HEK293T (cell line): ENCODE measurements around the gene SEMA6B.
"Not testable (repeated sequence)": the region's sequence is repeated elsewhere in the genome, so short reads cannot be mapped to it uniquely, and the experiment has no call there.

Experiments used
- CTCF ChIA-PET: fragments of 350-600 bp; formaldehyde crosslinking; extraction: SDS; loops from one replicate; lab custom pipeline; 2021; ENCODE audit warnings: antibody characterized with exemption, inconsistent platforms; lab: Yijun Ruan, JAX
- POLR2A ChIA-PET: fragments of 350-600 bp; formaldehyde crosslinking; extraction: SDS; loops from one replicate; lab custom pipeline; 2020; ENCODE audit warnings: antibody characterized with exemption, inconsistent platforms; lab: Yijun Ruan, JAX
- DNase-seq: peaks from one replicate; pipeline ENCODE4 v3.0.0; 2012; ENCODE audit warnings: mixed read lengths; ENCODE audit errors: extremely low spot score
- ARNT ChIP-seq: fragments of 450-650 bp; IDR thresholded peaks from 2 replicates; pipeline ENCODE4 v1.6.1; 2017; ENCODE audit warnings: mild to moderate bottlenecking
- BHLHE40 ChIP-seq: fragments of 450-650 bp; IDR thresholded peaks from 2 replicates; pipeline ENCODE4 v1.6.1; 2016; ENCODE audit warnings: mild to moderate bottlenecking, moderate library complexity, borderline replicate concordance
- CTBP1 ChIP-seq: fragments of 450-650 bp; IDR thresholded peaks from 2 replicates; pipeline ENCODE4 v1.6.1; 2016; ENCODE audit warnings: borderline replicate concordance
- ELF4 ChIP-seq: fragments of 450-650 bp; IDR thresholded peaks from 2 replicates; pipeline ENCODE4 v1.6.1; 2017; ENCODE audit warnings: antibody characterized with exemption
- FOXA1 ChIP-seq: fragments of 450-650 bp; IDR thresholded peaks from 2 replicates; pipeline ENCODE4 v1.6.1; 2016; ENCODE audit warnings: mild to moderate bottlenecking
- FOXK2 ChIP-seq: fragments of 450-650 bp; IDR thresholded peaks from 2 replicates; pipeline ENCODE4 v1.6.1; 2016; ENCODE audit warnings: mild to moderate bottlenecking
- FOXM1 ChIP-seq: fragments of 450-650 bp; IDR thresholded peaks from 2 replicates; pipeline ENCODE4 v1.6.1; 2017; ENCODE audit warnings: mild to moderate bottlenecking, borderline replicate concordance
- HDGF ChIP-seq: fragments of 450-650 bp; IDR thresholded peaks from 2 replicates; pipeline ENCODE4 v1.6.1; 2017; ENCODE audit warnings: antibody characterized with exemption, borderline replicate concordance
- L3MBTL2 ChIP-seq: fragments of 450-650 bp; conservative IDR thresholded peaks from 2 replicates; pipeline ENCODE4 v1.6.1; 2016; ENCODE audit warnings: mild to moderate bottlenecking
- LEF1 ChIP-seq: fragments of 450-650 bp; IDR thresholded peaks from 2 replicates; pipeline ENCODE4 v1.6.1; 2017; ENCODE audit warnings: mild to moderate bottlenecking, borderline replicate concordance
- NFRKB ChIP-seq: fragments of 450-650 bp; IDR thresholded peaks from 2 replicates; pipeline ENCODE4 v1.6.1; 2016; ENCODE audit warnings: mild to moderate bottlenecking, moderate library complexity
- PKNOX1 ChIP-seq: fragments of 450-650 bp; IDR thresholded peaks from 2 replicates; pipeline ENCODE4 v1.6.1; 2016
- SP1 ChIP-seq: fragments of 450-650 bp; IDR thresholded peaks from 2 replicates; pipeline ENCODE4 v1.6.1; 2017
- SUZ12 ChIP-seq: fragments of 450-650 bp; IDR thresholded peaks from 2 replicates; pipeline ENCODE4 v1.6.1; 2016; ENCODE audit warnings: mild to moderate bottlenecking
- TARDBP ChIP-seq: fragments of 450-650 bp; IDR thresholded peaks from 2 replicates; pipeline ENCODE4 v1.6.1; 2016
- ZNF384 ChIP-seq: fragments of 450-650 bp; IDR thresholded peaks from 2 replicates; pipeline ENCODE4 v1.6.1; 2016

Gene SEMA6B

GRCh38 chr19:4529924-4530522 is 29.5 kb downstream of the SEMA6B start:
- CTCF ChIA-PET = no interaction called here
- DNase-seq = no peak
- POLR2A ChIA-PET = no interaction called here
- TF ChIP-seq ELF4 (no peak), HDGF (no peak), TARDBP (no peak), SP1 (no peak), FOXA1 (no peak), PKNOX1 (no peak), NFRKB (no peak), CTBP1 (no peak), LEF1 (no peak), FOXM1 (no peak), ARNT (no peak), SUZ12 (no peak), ZNF384 (no peak), BHLHE40 (no peak)

- CTCF ChIA-PET = no interaction called here
- POLR2A ChIA-PET = no interaction called here
- TF ChIP-seq SUZ12 = no peak
- no peak for TF ChIP-seq LEF1
- TF ChIP-seq TARDBP = no peak
- no peak for TF ChIP-seq ZNF384
- TF ChIP-seq FOXK2 = no peak
- no peak for DNase-seq
Observed at GRCh38 chr19:4528843-4529242, 30.6 kb downstream of the SEMA6B start.

GRCh38 chr19:4527377-4527776 is 32.1 kb downstream of the SEMA6B start:
- POLR2A ChIA-PET = interaction anchor here (1.2 kb wide), 1 partner anchor 8 kb away, joined by 4 read pairs; the partner anchor contains the start of gene PLIN5
- DNase-seq = not testable (repeated sequence)
- CTCF ChIA-PET = interaction anchor here (1.3 to 2.9 kb wide), 2 partner anchors 8 to 10 kb away, joined by 4 to 20 read pairs; partner anchors contain the start of gene PLIN5
- TF ChIP-seq ZNF384 = peak; percentile 61; the same call in 1 of the 2 replicates

- DNase-seq = no peak
- no peak for TF ChIP-seq FOXA1
- TF ChIP-seq SP1 = no peak
- no peak for TF ChIP-seq LEF1
- no peak for TF ChIP-seq L3MBTL2
- TF ChIP-seq HDGF = no peak
- TF ChIP-seq BHLHE40 = no peak
- no peak for TF ChIP-seq ZNF384
- TF ChIP-seq PKNOX1 = no peak
- TF ChIP-seq CTBP1 = no peak
- no peak for TF ChIP-seq FOXM1
- TF ChIP-seq SUZ12 = no peak
- no peak for TF ChIP-seq NFRKB
- TF ChIP-seq ELF4 = no peak
- TF ChIP-seq FOXK2 = no peak
- ChIA-PET POLR2A (interaction anchor here (1.9 kb wide), 1 partner anchor 54 kb away, joined by 6 read pairs; the partner anchor contains the start of gene HDGFL2), CTCF (interaction anchor here (0.5 to 2.9 kb wide), 12 partner anchors 9 to 258 kb away, joined by 3 to 20 read pairs (median 4); partner anchors contain the start of genes HDGFL2 and PLIN5)
Observed at GRCh38 chr19:4525563-4526002, 33.9 kb downstream of the SEMA6B start.

- peak; percentile 65 for DNase-seq
- no peak for TF ChIP-seq HDGF
- CTCF ChIA-PET = interaction anchor here (0.5 to 2.9 kb wide), 12 partner anchors 9 to 258 kb away, joined by 3 to 20 read pairs (median 4); partner anchors contain the start of genes HDGFL2 and PLIN5
- POLR2A ChIA-PET = interaction anchor here (1.9 kb wide), 1 partner anchor 54 kb away, joined by 6 read pairs; the partner anchor contains the start of gene HDGFL2
Observed at GRCh38 chr19:4524808-4525562, 34.5 kb downstream of the SEMA6B start.

GRCh38 chr19:4523306-4524110 is 36.0 kb downstream of the SEMA6B start:
- POLR2A ChIA-PET = interaction anchor here (1.0 kb wide), 1 partner anchor 52 kb away, joined by 5 read pairs; no protein-coding TSS in a partner anchor
- TF ChIP-seq SUZ12 (no peak), L3MBTL2 (no peak), ELF4 (no peak), BHLHE40 (no peak), CTBP1 (no peak)
- peak; percentile 67 for DNase-seq
- CTCF ChIA-PET = interaction anchor here (0.5 to 1.3 kb wide), 9 partner anchors 11 to 307 kb away, joined by 3 to 13 read pairs (median 4); partner anchors contain the start of gene PLIN5
